CD1c-positive myeloid dendritic cell (primary cell): ENCODE data around the gene KRT16.
A peak's percentile ranks its signal among the peaks of the same experiment; 100 is the strongest.

ENCODE experiments used
- DNase-seq: peaks from one replicate; pipeline ENCODE4 v3.0.0-alpha.2; 2016; ENCODE audit errors: extremely low spot score

KRT16 gene

DNA sequence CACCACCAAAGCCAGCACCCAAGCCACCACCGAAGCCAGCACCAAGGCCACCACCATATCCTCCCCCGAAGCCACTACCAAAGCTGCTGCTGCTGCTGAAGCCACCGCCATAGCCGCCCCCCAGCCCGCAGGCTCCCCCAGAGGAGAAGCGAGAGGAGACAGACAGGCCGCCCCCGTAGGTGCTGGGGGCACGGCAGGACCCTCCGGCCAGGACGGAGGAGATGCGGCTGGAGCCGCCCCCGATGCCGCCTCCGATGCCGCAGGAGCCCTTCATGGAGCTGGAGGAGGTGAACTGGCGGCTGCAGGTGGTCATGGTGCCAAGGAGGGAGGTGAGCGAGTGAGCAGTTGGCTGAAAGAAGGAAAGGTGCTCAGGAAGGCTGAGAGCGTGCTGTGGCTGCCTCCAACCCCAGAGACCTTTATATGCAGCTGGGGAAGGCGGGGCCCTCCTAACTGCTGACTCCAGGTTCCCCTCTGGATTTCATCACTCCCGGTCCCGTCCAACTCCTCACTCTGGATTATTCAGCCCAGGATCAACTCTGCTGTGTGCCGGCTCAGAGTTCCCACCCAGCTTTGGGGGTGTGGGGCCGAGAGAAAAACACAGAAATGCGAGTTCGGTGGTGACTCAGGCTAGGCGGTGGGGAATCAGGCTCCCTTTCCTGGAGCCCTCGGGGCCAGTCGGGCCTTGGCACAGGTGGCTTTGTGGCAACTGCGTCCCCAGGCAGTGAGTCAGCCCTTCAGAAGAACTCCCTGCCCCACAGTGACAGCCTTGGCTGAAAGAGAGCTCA, at the start of gene KRT16:
KRT16 (minus strand) TSS at position 392 of the 785 bp plus-strand sequence; CDS start at position 313, 79 bp downstream.
- peak; percentile 12 for DNase-seq

DNA sequence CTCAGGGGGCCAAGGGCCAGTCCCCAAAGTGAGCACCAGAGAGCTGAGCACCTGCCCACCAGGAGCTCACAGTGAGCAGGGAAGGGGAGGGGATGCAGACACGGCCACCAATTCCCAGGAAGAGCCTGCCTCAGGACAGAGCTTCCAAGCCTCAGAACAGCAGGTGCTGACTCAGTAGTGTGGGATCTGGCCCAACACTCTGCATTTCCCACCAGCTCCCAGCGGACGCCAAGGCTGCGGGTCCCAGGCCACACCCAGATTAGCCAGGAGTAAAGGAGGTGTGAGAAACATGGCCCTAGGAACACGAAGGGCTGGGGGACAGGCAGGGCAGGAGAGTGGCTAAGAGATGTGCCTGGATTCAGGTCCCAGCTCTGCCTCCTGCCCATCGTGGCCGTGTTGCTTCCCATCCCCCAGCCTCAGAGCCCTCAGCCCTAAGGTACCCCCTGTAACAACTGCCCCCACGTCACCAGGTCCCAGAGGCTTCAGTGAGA, 47.7 kb upstream of the KRT16 start:
- DNase-seq: no peak

DNA sequence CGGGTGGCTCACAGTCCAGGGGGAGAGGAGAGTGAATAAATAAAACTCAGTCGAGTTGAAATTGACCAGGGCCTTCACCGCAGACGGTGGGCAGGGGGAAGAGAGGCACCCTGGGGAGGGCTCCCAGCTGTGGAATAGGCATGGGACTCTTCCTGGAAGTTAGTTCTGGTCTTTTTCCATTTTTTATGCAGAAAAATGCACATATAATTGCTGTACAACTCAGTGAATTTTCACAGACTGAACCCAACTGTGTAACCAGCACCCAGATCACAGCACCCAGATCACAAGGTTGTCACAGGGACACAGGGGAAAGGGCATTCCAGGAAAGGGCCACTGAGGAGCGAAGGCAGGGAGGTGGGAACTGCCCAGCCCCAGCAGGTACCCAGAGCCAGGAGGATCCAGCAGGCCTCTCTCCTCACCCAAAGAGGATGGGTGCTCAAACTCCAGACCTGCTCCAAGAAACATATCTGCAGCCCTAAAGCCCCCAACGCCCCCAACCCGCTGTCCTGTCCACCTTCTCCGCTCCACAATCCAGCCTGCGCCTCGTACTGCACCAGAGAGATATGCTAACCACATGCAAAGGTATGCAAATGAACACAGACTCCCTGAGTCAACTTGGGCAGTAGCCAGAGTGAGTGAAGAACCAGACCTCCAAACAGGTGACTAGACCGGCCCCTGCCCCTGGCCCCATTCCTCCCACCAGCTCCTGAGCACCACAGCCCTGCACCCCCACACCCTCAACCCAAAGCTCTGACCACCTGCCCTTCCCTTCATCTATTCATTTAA, 47.1 kb upstream of the KRT16 start:
- no peak for DNase-seq

DNA sequence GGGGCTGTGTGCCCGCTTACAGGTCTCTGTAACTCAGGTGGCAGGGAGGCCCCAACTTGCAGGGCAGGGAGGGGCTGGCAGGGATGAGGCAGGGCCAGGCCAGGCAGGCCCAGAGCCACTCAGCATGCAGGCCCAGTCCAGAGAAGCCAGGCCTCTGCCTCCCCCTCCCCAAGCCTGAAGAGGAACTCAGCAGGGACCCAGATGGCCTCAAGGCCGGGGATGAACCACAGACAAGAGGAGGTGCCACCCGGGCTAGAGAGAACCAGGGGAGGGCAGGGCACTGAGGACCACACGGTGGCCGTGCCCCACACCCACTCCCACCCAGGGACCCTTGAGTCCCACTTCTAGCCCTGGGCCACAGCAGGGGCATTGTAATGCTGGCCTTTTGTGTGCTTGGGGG, 46.3 kb upstream of the KRT16 start:
- DNase-seq: no peak

DNA sequence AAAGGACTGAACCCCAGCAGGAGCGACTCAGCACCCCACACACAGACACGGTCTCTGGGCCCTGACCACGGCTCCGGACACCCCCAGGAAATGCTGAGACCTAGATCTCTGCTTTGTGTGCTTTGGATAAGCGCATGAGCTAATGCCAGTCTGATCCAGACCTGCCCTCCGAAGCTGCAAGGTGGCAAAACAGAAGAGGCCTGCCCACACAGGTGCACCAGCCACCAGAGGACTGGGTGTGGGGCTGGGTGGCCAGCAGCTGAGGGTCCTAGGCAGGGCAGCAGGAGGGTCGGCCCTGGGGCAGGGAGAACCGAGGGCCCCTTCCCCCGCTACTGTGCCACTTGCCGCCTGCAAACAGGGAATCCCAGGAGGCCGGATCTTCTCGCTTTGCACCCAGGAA, 45.4 kb upstream of the KRT16 start:
- no peak for DNase-seq

DNA sequence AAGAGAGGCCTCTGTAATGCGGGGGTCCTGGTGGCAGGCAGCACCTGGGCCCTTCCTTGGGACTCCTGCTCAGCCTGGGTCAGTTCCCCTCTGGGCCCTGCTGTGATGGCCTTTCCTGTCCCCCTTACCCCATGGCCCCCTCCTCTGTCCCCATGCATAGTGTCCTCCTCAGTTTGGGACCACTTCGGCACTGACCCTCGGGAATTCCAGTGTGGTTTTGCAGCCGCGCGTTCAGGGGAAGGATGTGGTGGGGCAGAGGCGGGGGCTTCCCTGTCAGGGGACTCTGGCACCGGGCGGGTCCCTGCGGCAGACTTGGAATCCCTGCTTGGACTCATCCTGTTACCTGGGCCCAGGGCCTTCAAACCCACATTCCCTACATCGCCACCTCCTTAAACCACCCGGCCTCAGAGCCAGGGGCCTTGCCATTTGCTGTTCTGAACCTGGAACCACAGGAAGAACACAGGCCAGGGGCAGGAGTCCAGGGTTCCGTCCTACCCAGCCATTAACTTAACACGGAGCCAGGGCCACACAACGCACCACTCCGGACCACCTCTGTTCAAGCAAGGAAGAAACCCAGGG, 44.7 kb upstream of the KRT16 start:
- no peak for DNase-seq

DNA sequence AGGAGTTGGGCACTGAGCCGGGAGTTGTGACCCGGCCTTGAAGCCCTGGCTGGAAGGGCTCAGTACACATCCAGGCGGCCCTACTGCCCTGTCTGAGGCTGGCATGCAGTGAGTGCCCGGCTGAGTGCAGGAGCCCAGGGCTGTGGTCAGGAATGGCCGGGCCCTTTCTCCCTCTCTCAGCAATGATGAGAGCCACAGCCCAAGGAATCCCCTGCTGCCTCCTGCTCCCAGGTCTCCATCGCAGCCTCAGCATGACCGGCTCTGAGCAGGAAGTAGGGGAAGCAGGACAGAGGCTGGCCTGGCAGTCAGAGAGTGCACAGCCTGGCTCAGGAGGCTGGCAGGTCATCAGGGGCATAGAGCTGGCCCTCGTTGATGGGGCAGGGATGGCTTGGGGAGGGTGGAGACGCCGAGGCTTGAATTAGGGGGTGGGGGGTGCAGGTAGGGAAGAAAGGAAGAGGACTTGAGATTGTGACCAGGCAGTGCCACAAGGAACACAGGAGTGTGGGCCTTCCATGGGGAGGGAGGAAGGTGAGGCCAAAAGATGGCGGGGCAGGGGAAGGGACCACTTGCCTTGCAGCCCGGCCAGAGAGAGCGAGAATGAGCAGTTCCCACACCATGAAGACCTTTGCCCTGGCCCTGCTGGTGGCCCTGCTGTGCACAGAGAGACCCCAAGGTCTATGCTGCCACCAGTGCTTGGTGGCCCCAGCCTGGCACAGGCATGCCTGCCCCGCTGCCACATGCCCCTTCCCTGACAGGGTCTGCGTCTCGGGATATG, 43.9 kb upstream of the KRT16 start:
- no peak for DNase-seq

DNA sequence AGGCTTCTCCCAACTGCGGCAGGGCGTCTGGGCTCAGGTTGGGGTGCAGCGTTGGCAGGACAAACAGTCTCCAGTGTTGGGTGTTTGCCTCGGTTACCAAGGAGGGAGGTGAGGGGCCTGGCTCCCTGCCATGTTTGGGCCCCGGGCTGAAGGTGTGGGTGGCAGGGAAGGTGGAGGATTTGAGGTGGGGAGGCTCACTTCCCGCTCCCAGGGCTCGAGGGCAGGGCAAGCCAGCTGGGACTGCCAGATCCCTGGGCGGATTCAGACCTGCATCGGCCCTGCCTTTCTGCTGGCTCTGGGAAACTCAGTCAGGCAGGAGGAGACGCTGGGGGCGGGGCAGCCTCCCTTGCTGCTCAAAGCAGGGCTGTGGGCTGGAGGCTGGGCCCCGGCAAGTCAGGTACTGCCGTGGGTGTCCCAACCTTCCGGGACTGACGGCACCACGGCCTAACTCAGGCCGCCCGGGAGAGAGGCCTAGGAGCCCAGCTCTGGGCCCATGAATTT, 43.1 kb upstream of the KRT16 start:
- DNase-seq: no peak

DNA sequence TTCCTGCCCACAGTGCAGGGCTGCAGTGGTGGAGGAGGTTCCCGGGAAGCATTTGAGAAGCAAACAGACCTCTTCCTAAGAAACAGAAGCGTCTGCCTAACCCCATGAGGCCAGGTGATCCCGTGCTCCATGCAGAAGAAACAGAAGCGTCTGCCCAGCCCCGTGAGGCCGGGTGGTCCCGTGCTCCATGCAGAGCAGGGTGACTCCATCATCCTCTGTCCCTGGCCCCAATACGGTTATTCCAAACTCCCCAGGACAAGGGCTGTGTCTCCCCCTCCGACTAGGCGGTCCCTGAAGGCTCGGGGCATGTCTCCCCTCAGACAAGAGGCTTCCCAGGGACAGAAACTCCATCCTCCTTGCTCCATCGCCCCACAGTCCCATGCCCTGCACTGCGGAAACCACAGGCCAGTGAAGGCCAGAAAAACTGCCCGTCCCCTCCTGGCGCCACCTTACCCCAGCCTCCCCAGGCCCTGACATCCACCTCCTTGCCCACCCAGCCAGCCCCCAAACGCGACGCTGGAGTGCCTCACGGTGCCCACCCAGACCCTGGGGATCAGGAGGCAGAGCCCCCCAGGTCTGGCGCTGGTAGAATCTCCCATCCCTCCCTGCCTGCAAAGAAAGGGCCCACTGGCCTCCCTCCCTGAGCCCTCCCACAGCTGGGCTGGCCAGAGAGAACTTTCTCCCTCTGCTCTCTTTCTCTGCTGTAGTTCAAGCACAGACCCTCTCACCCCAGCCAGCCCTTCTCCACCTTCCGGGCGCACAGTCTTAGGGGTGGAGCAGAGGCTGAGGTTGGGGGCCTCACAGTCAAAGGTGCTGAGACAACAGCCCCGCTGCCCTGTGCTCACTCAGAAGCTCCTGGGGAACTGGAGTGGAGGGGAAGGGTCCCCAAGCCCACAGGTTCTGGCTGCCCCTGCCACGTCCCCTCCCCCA, 42.4 kb upstream of the KRT16 start:
- no peak for DNase-seq

DNA sequence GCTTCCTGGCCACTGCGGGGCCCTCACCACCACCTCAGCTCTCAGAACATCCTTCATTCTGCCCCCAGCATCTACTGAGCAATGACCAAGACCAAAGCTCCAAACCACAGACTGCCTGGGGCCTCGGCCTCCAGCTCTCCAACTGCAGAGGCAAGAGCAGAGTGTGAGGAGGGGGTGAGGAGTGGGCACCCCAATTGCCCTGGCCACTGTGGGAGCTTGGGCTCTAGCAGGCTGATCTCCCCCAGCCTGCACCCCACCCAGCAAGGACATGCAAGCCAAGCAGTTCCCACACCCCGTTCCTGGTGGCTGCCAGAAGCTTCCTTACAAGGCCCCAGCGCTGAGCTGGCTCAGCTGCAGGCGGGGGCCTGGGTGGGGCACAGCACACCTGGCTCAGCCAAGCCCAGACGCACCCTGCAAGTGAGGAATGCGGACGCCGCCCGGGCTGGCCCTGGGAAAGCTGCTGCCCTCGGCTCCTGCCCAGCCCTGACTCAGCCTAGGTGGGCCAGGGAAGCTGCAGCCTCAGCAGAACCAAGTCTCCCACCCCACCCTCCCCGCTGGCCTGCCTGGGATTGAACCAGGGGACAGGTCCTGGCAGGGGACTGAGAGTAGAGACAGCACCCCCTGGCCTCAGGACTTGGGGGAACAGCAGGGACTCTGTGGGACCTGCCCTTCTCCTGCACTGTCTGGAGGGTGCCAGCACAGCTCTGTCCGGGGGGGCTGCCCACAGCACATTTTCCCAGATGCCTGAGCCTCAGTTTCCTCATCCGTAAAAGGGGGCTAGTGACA, 41.5 kb upstream of the KRT16 start:
- no peak for DNase-seq

DNA sequence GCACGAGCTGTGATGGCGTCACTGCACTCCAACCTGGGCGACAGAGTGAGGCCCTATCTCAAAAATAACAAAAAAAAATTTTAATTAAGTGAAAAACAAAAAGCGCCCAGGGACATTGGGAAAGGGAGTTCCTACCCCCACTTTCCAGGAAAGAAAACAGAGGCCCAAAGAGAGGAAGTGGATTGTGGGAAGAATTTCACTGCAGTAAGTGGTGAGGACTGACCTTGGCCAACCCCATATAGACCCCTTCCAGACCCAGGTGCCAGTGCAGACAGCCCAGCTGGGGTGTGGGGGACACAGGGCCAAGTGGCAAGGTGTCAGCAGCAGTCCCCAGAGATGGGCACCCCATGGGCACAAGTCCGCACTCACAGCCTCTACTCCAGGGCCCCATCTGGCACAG, 40.9 kb upstream of the KRT16 start:
- no peak for DNase-seq

DNA sequence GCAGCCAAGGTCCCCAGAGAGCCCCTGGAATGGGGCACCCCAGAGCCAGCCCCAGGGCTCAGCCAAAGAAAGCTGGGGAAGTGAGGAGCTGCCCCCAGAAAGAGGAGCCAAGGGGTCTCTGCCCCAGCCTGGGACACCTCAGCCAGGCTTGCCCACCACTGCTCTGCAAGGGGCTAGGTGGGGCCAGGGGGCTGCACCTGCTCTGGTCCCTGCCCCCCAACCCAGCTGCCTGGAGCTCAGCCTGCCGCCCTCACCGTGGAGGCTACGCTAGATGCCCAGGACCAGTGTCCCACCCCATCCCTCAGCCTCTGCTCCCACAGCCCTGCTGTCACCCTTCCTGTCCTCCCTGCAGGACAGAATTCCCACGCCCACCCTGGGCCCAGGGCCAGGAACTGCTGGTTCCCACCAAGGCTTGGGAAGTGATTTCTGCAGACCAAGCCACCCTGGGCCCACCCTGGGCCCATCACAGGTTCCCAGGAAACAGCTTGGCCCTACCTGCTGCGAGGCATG, 39.9 kb upstream of the KRT16 start:
- DNase-seq: no peak

DNA sequence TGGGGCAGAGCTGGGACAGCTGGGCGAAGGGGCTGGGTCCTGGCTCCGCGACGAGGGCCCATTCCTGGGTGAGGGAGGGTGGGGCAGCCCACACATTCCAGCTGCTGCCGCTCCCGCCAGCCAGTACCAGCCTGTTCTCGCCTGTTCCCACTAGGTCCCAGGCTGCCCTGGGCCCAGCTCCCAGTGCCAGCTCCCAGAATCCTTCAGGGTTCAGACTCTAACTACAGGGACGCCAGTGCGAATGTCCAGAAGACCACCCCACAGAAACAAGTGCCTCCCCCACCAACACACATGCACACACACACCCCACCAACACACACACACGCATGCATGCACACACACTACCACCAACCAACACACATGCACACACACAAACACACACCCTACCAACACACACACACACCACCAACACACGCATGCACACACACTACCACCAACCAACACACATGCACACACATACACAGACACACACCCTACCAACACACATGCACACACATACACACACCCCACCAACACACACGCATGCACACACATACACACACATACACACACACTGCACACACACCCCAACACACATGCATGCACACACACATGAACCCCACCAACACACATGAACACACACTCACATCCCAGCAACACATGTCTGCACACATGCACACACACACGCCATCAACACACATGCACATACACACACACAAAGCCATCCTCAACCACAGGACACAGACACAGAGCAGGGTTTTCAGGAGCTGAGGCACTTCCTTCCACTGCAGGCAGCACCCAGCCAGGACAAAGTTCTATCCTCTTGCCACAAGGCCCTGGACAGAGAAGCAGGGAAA, 39.3 kb upstream of the KRT16 start:
- no peak for DNase-seq

DNA sequence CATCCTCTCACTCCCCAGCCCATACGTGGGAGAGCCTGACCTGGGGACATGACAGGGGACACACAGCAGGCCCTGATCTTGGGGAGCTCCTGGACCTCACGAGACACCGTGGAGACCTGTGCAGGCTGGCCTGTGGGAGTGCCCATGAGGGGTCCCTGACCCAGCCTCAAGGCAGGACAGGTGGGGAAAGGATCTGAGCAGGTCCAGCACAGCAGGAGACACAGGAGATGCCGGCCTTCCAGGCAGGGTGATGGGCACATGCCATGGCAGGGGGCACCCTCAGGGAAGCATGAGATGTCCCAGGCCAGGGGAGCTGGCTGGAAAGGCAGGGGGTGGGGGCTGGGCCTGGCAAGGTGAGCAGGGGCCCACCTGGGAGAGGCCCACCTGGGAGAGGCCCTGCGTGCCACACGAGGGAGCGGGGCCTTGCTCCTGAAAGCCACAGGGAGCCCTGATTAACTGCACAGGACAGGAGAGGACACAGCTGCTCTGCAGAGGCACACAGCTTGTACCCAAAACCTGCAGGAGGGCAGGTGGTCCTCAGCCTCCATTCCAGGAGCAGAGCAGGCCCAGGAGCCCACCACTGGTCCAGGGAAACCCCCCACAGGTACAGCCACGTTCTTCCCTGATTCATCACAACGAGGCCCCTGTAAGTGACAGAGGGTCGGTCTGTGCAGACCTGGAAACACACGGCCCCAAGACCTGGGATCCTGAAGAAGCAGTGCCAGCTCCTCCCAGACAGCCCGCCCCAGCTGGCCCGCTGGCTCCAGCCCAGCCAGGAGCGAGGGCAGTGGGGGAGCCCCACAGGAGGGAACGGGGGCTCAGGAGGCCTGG, 38.4 kb upstream of the KRT16 start:
- no peak for DNase-seq

DNA sequence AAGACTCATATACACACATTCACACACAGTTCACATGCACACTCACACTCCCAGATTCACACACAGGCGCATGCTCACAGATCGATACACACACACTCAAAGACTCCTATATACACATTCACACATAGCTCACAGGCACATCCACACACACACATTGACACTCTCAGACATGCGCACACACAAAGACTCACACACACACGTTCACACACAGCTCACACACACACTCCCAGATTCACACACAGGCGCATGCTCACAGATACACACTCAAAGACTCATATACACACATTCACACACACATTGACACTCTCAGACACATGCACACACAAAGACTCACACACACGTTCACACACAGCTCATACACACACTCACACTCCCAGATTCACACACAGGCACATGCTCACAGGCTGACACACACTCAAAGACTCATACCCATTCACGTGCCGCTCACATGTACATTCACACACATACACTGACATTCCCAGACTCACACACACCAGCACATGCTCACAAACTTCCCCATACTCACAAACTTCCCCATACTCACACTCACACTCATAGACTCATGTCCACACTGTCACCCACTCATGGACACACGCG, 37.5 kb upstream of the KRT16 start:
- DNase-seq: no peak

DNA sequence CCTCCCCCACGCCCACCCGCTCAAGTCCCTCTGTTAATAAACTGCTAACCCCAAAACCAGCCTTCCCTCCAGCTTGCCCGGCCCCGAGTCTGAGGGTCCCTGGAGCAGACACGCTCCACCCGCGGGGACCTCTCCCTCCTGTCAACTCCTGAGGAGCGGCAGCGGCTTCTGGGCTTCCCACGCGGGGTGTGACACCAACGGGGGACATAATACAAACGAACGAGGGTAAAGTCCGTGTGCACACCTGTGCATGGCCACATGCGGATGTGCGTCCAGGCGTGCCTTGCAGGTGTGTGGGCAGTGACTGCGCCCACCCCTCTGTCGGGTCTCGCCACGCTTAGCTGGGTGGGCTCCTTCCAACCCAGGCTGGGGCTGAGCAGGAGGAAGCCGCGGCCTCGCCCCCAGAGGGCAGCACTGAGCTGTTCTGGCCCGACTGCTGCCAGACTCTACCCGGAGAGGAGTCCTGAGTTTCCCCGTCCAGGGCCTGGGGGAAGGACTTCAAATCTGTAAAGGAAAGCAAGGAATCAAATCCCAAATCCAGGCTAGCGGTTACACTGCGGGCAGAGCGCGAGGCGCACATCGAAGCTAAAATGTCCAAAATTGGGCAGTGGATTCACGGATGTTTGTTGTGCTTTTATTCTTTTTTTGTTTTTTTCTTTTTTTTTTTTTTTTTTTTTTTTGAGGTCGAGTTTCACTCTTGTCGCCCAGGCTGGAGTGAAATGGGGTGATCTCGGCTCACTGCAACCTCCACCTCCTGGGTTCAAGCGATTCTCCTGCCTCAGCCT, 36.0 kb upstream of the KRT16 start:
- DNase-seq: peak; percentile 83
